Measurements from ENCODE around the gene DHX32.

The DHX32 gene

GRCh38 chr10:125840955-125841354 is 40.1 kb downstream of the DHX32 start:
- Mint-ChIP-seq H3K36me3 (peaks cover 12% of the 10 kb centered on the region), H3K27ac (no peak overlapping the region), H3K27me3 (no peaks in the 10 kb centered on the region), H3K4me1 (no peaks in the 10 kb centered on the region), H3K9me3 (no peaks in the 10 kb centered on the region), H3K4me3 (no peak overlapping the region)

- Mint-ChIP-seq H3K4me3 (no peak overlapping the region), H3K27ac (no peak overlapping the region), H3K36me3 (peaks cover 12% of the 10 kb centered on the region), H3K4me1 (no peaks in the 10 kb centered on the region), H3K9me3 (no peaks in the 10 kb centered on the region), H3K27me3 (no peaks in the 10 kb centered on the region)
Measured at GRCh38 chr10:125840406-125840805, 40.7 kb downstream of the DHX32 start.

GRCh38 chr10:125838802-125839575 is 42.1 kb downstream of the DHX32 start:
- H3K27ac Mint-ChIP-seq = no peak overlapping the region
- H3K4me3 Mint-ChIP-seq = no peak overlapping the region
- H3K9me3 Mint-ChIP-seq = no peaks in the 10 kb centered on the region
- peaks cover 14% of the 10 kb centered on the region for H3K36me3 Mint-ChIP-seq
- H3K27me3 Mint-ChIP-seq = no peaks in the 10 kb centered on the region
- no peaks in the 10 kb centered on the region for H3K4me1 Mint-ChIP-seq

- Mint-ChIP-seq H3K36me3 (peaks cover 16% of the 10 kb centered on the region), H3K4me1 (no peaks in the 10 kb centered on the region), H3K4me3 (no peak overlapping the region), H3K27ac (no peak overlapping the region), H3K27me3 (no peaks in the 10 kb centered on the region), H3K9me3 (no peaks in the 10 kb centered on the region)
Measured at GRCh38 chr10:125836746-125837145, 44.3 kb downstream of the DHX32 start.

- Mint-ChIP-seq H3K9me3 (no peaks in the 10 kb centered on the region), H3K36me3 (peaks cover 16% of the 10 kb centered on the region), H3K4me3 (no peak overlapping the region), H3K4me1 (peaks cover 22% of the 10 kb centered on the region), H3K27ac (peak overlapping the region; percentile 86), H3K27me3 (no peaks in the 10 kb centered on the region)
Measured at GRCh38 chr10:125828311-125828710, 52.8 kb downstream of the DHX32 start.

GRCh38 chr10:125827133-125827532 is 54.0 kb downstream of the DHX32 start:
- Mint-ChIP-seq H3K9me3 (no peaks in the 10 kb centered on the region), H3K36me3 (peaks cover 14% of the 10 kb centered on the region), H3K27ac (peak overlapping the region; percentile 76)

GRCh38 chr10:125824736-125825135 is 56.4 kb downstream of the DHX32 start:
- H3K4me1 Mint-ChIP-seq = peaks cover 21% of the 10 kb centered on the region
- peaks cover 14% of the 10 kb centered on the region for H3K36me3 Mint-ChIP-seq
- no peak overlapping the region for H3K27ac Mint-ChIP-seq
- no peaks in the 10 kb centered on the region for H3K27me3 Mint-ChIP-seq
- H3K4me3 Mint-ChIP-seq = no peak overlapping the region
- H3K9me3 Mint-ChIP-seq = no peaks in the 10 kb centered on the region

More at GRCh38 chr10:125827133-125827532, 54.0 kb downstream of the DHX32 start:
- H3K4me3 Mint-ChIP-seq = peak overlapping the region; percentile 39
- no peaks in the 10 kb centered on the region for H3K27me3 Mint-ChIP-seq
- peaks cover 22% of the 10 kb centered on the region for H3K4me1 Mint-ChIP-seq

GRCh38 chr10:125823663-125824251 is 57.3 kb downstream of the DHX32 start:
- Mint-ChIP-seq H3K4me1 (peaks cover 14% of the 10 kb centered on the region), H3K27me3 (no peaks in the 10 kb centered on the region), H3K4me3 (no peak overlapping the region), H3K9me3 (no peaks in the 10 kb centered on the region), H3K27ac (no peak overlapping the region), H3K36me3 (peaks cover 10% of the 10 kb centered on the region)

GRCh38 chr10:125822878-125823662 is 58.0 kb downstream of the DHX32 start, which contains the start of the genes BCCIP and UROS:
BCCIP (plus strand) TSS chr10:125823546; CDS start chr10:125823558, 12 bp downstream.
UROS (minus strand) TSS chr10:125823258; CDS start chr10:125816499, 6,759 bp downstream.
- H3K9me3 Mint-ChIP-seq = no peaks in the 10 kb centered on the region
- H3K4me3 Mint-ChIP-seq = peak within 1 kb of the TSS; percentile 81

GRCh38 chr10:125820701-125821100 is 60.4 kb downstream of the DHX32 start:
- Mint-ChIP-seq H3K36me3 (no peaks in the 10 kb centered on the region), H3K4me3 (peak overlapping the region; percentile 76), H3K4me1 (no peaks in the 10 kb centered on the region), H3K9me3 (no peaks in the 10 kb centered on the region), H3K27me3 (no peaks in the 10 kb centered on the region), H3K27ac (no peak overlapping the region)

More at GRCh38 chr10:125822878-125823662, 58.0 kb downstream of the DHX32 start, which contains the start of the genes BCCIP and UROS:
- Mint-ChIP-seq H3K4me1 (peaks cover 10% of the 10 kb centered on the region), H3K27ac (no peak within 1 kb of the TSS), H3K27me3 (no peaks in the 10 kb centered on the region), H3K36me3 (peaks cover 7% of the 10 kb centered on the region)

- no peaks in the 10 kb centered on the region for H3K9me3 Mint-ChIP-seq
- H3K36me3 Mint-ChIP-seq = peaks cover 4% of the 10 kb centered on the region
- no peak overlapping the region for H3K27ac Mint-ChIP-seq
- H3K4me1 Mint-ChIP-seq = no peaks in the 10 kb centered on the region
- no peak overlapping the region for H3K4me3 Mint-ChIP-seq
- H3K27me3 Mint-ChIP-seq = no peaks in the 10 kb centered on the region
Measured at GRCh38 chr10:125817337-125817946, 63.6 kb downstream of the DHX32 start.

GRCh38 chr10:125816548-125816947 is 64.5 kb downstream of the DHX32 start:
- Mint-ChIP-seq H3K9me3 (no peaks in the 10 kb centered on the region), H3K4me3 (no peak overlapping the region), H3K27me3 (no peaks in the 10 kb centered on the region), H3K27ac (no peak overlapping the region), H3K36me3 (peaks cover 5% of the 10 kb centered on the region), H3K4me1 (no peaks in the 10 kb centered on the region)

GRCh38 chr10:125815764-125816163 is 65.3 kb downstream of the DHX32 start:
- Mint-ChIP-seq H3K27ac (no peak overlapping the region), H3K9me3 (no peaks in the 10 kb centered on the region), H3K4me1 (no peaks in the 10 kb centered on the region), H3K27me3 (no peaks in the 10 kb centered on the region), H3K4me3 (no peak overlapping the region), H3K36me3 (peaks cover 6% of the 10 kb centered on the region)

- no peak overlapping the region for H3K27ac Mint-ChIP-seq
- H3K4me3 Mint-ChIP-seq = no peak overlapping the region
- peaks cover 7% of the 10 kb centered on the region for H3K36me3 Mint-ChIP-seq
- no peaks in the 10 kb centered on the region for H3K27me3 Mint-ChIP-seq
- H3K9me3 Mint-ChIP-seq = no peaks in the 10 kb centered on the region
- H3K4me1 Mint-ChIP-seq = no peaks in the 10 kb centered on the region
Measured at GRCh38 chr10:125812128-125812750, 68.9 kb downstream of the DHX32 start.

- H3K36me3 Mint-ChIP-seq = peaks cover 7% of the 10 kb centered on the region
- no peak overlapping the region for H3K27ac Mint-ChIP-seq
- no peaks in the 10 kb centered on the region for H3K27me3 Mint-ChIP-seq
- no peaks in the 10 kb centered on the region for H3K4me1 Mint-ChIP-seq
- no peak overlapping the region for H3K4me3 Mint-ChIP-seq
- no peaks in the 10 kb centered on the region for H3K9me3 Mint-ChIP-seq
Measured at GRCh38 chr10:125811251-125811650, 69.8 kb downstream of the DHX32 start.
